Natural killer cell (primary cell): ENCODE data around the gene COQ3. TPM values are rescaled to one million over a fixed set of nuclear protein-coding genes. Genes with fewer than 3 reads are reported as not detected.

Experiments
- ATAC-seq, 3 donors: fragments of 150-1000 bp in 2 of 3; fragments of 200-7000 bp in 1 of 3; cut with Tn5 transposase; 1 replicate in 1 of 3; 2 replicates in 2 of 3; pipeline ENCODE4 v1.10.0; 2021; ENCODE audit warnings: mild to moderate bottlenecking in 2 of 3, moderate library complexity in 2 of 3
- DNase-seq, 2 donors: peaks; one replicate each; pipeline versions ENCODE4 v3.0.0 to v3.0.0-alpha.2; 2013 to 2021; ENCODE audit warnings: mixed read lengths in 1 of 2
- H3K27ac ChIP-seq: one replicate; pipeline ENCODE4 v1.5.1; 2013; ENCODE audit warnings: mild to moderate bottlenecking, low read length
- H3K27me3 ChIP-seq: one replicate; pipeline ENCODE4 v1.6.1; 2013; ENCODE audit warnings: low read length; ENCODE audit not compliant: control insufficient read depth, insufficient read depth
- H3K36me3 ChIP-seq: one replicate; pipeline ENCODE4 v1.6.1; 2013; ENCODE audit warnings: low read length; ENCODE audit not compliant: control insufficient read depth, insufficient read depth
- H3K4me1 ChIP-seq: one replicate; pipeline ENCODE4 v1.6.1; 2013; ENCODE audit warnings: low read length; ENCODE audit not compliant: control insufficient read depth, insufficient read depth
- H3K4me3 ChIP-seq: one replicate; pipeline ENCODE4 v1.5.1; 2013; ENCODE audit warnings: low read length
- H3K9me3 ChIP-seq: one replicate; pipeline ENCODE4 v1.6.1; 2013; ENCODE audit warnings: low read length; ENCODE audit not compliant: control insufficient read depth, insufficient read depth
- H3K27ac Mint-ChIP-seq, 2 donors: one replicate each; pipeline ENCODE4 v1.8.0; 2022; ENCODE audit warnings: mild to moderate bottlenecking in 2 of 2, mixed read lengths in 2 of 2, moderate library complexity in 1 of 2
- H3K27me3 Mint-ChIP-seq, 2 donors: one replicate each; pipeline ENCODE4 v1.8.0; 2022; ENCODE audit warnings: low read depth in 2 of 2, mixed read lengths in 2 of 2
- H3K36me3 Mint-ChIP-seq: one replicate; pipeline ENCODE4 v1.8.0; 2022; ENCODE audit warnings: mixed read lengths
- H3K4me1 Mint-ChIP-seq, 2 donors: one replicate each; pipeline ENCODE4 v1.8.0; 2022; ENCODE audit warnings: mixed read lengths in 2 of 2
- H3K4me3 Mint-ChIP-seq: one replicate; pipeline ENCODE4 v1.8.0; 2022; ENCODE audit warnings: mild to moderate bottlenecking, moderate library complexity, mixed read lengths
- H3K9me3 Mint-ChIP-seq, 2 donors: one replicate each; pipeline ENCODE4 v1.8.0; 2022; ENCODE audit warnings: mixed read lengths in 2 of 2
- WGBS: methylation state at CpG from one replicate; pipeline ENCODE4 v1.1.7; 2013; ENCODE audit warnings: missing lambda C conversion rate; ENCODE audit not compliant: insufficient coverage; 5-methylcytosine and 5-hydroxymethylcytosine counted together
- intact Hi-C: fragments of 100-400 bp; cut with micrococcal nuclease; formaldehyde crosslinking; loops from one replicate; pipeline ENCODE4 v1.14.2; 2022
- total RNA-seq, 4 donors: library from RNA; stranded (reverse); fragments of 120-200 nt in 1 of 4; gene quantifications; one replicate each; pipeline versions ENCODE4 v1.2.3 to v1.2.4, GENCODE V29; 2013 to 2022
- TF ChIP-seq, protein P1 (sequence below): fragments of 200-600 bp; IDR thresholded peaks from one replicate; pipeline ENCODE4 v1.8.0; 2022; ENCODE audit warnings: antibody characterized with exemption

Gene COQ3
- total RNA-seq, 3 donors from 2014 or later (not counting 1 experiment from before 2014, with no cell fraction given) = 2.5 to 3.7 (median 2.6) TPM

- peaks cover 7% of the 10 kb centered on the region for H3K36me3 ChIP-seq
- Mint-ChIP-seq H3K4me3 (no peak overlapping the region), H3K27me3 (no peaks in the 10 kb centered on the region), H3K4me1 (peaks cover 0 to 8% of the 10 kb centered on the region in 2 donors), H3K27ac (no peak overlapping the region), H3K36me3 (no peaks in the 10 kb centered on the region), H3K9me3 (no peaks in the 10 kb centered on the region)
- no peak overlapping the region for H3K4me3 ChIP-seq
- TF ChIP-seq, protein P1, sequence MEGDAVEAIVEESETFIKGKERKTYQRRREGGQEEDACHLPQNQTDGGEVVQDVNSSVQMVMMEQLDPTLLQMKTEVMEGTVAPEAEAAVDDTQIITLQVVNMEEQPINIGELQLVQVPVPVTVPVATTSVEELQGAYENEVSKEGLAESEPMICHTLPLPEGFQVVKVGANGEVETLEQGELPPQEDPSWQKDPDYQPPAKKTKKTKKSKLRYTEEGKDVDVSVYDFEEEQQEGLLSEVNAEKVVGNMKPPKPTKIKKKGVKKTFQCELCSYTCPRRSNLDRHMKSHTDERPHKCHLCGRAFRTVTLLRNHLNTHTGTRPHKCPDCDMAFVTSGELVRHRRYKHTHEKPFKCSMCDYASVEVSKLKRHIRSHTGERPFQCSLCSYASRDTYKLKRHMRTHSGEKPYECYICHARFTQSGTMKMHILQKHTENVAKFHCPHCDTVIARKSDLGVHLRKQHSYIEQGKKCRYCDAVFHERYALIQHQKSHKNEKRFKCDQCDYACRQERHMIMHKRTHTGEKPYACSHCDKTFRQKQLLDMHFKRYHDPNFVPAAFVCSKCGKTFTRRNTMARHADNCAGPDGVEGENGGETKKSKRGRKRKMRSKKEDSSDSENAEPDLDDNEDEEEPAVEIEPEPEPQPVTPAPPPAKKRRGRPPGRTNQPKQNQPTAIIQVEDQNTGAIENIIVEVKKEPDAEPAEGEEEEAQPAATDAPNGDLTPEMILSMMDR = no peak
- 100% methylated on average over 1 of the region's 2 CpGs for WGBS
- peaks cover under 1% of the 10 kb centered on the region for H3K4me1 ChIP-seq
- H3K27ac ChIP-seq = no peak overlapping the region
- no peaks in the 10 kb centered on the region for H3K27me3 ChIP-seq
- no peak for DNase-seq
- intact Hi-C loops = no loop called here
- no peaks in the 10 kb centered on the region for H3K9me3 ChIP-seq
- no peak for ATAC-seq
These were observed 37.9 kb upstream of the COQ3 start for GRCh38 chr6:99431901-99432300.

DNA sequence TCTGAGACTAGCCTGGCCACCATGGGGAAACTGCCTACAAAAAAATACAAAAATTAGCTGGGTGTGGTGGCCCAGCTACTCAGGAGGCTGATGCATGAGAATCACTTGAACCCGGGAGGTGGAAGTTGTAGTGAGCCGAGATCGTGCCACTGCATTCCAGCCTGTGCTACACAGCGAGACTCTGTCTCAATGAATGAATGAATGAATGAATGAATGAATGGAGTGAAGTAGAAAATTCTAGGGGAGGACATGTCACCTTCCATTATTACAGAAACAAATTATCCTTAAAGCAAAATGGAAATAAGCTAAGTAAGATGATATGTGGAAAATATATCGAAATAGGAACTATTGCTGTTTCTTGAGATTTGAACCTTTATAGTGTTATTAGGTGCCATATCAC is 34.0 kb upstream of the COQ3 start:
- no peaks in the 10 kb centered on the region for H3K9me3 Mint-ChIP-seq
- 98% methylated on average over 4 of the region's 5 CpGs for WGBS
- Histone ChIP-seq H3K4me3 (no peak overlapping the region), H3K9me3 (no peaks in the 10 kb centered on the region), H3K4me1 (peaks cover 8% of the 10 kb centered on the region), H3K27ac (no peak overlapping the region), H3K27me3 (no peaks in the 10 kb centered on the region), H3K36me3 (peaks cover 6% of the 10 kb centered on the region)
- intact Hi-C loops = no loop called here
- peaks cover 7% of the 10 kb centered on the region for H3K36me3 Mint-ChIP-seq
- H3K4me1 Mint-ChIP-seq = peaks cover 34 to 37% of the 10 kb centered on the region in 2 donors
- DNase-seq (no peak), ATAC-seq (no peak)
- H3K27me3 Mint-ChIP-seq = no peaks in the 10 kb centered on the region
- H3K27ac Mint-ChIP-seq = no peak overlapping the region
- no peak overlapping the region for H3K4me3 Mint-ChIP-seq
- TF ChIP-seq, protein P1 = no peak

GRCh38 chr6:99426451-99426757 is 32.4 kb upstream of the COQ3 start:
- Histone ChIP-seq H3K27me3 (no peaks in the 10 kb centered on the region), H3K27ac (peak overlapping the region; percentile 99), H3K36me3 (peaks cover 3% of the 10 kb centered on the region), H3K4me1 (peaks cover 17% of the 10 kb centered on the region), H3K9me3 (no peaks in the 10 kb centered on the region), H3K4me3 (peak overlapping the region; percentile 89)
- ATAC-seq = no peak
- H3K4me1 Mint-ChIP-seq = peaks cover 49 to 53% of the 10 kb centered on the region in 2 donors
- TF ChIP-seq, protein P1 = no peak
- intact Hi-C loops = no loop called here
- H3K27me3 Mint-ChIP-seq = no peaks in the 10 kb centered on the region
- H3K36me3 Mint-ChIP-seq = peaks cover 7% of the 10 kb centered on the region
- H3K4me3 Mint-ChIP-seq = peak overlapping the region; percentile 100
- no peak for DNase-seq
- peak overlapping the region; percentile 96 to 99 for H3K27ac Mint-ChIP-seq
- WGBS = 78% methylated on average over 4 of the region's 4 CpGs
- no peaks in the 10 kb centered on the region for H3K9me3 Mint-ChIP-seq
